ENCODE results near the gene FIP1L1.

Gene FIP1L1

DNA sequence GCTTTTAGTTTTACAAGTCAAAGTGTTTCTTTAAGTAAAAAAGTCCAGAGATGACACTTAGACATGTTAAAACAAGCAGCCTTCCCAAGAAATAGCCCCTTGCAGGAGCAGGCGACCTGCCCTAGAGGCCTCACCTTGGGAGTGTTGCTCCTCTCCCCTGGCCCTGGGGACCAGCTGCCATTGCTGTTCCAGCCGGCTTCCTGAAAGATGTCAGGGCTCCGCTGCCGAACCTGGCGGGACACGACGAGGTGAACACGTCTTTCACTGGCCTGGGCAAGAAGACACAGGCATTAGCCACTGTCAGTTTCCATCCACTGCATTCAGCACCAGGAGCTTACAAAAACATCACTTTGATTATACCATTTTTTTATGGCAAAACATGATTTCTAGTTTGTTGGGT, 104.1 kb downstream of the FIP1L1 start:
- Histone ChIP-seq H3K27ac (no peak overlapping the region), H3K4me3 (ENCODE audit: low read depth, low read length) (no peak overlapping the region), H3K27me3 (replicated peaks) (no peaks in the 10 kb centered on the region), H3K36me3 (replicated peaks) (no peaks in the 10 kb centered on the region)
- in situ Hi-C loops (cut with HindIII; ENCODE audit: low pct_ligation_motif_present, low sequenced_read_pairs) = no loop called here
- no peak for DNase-seq
- TF ChIP-seq, protein P1, sequence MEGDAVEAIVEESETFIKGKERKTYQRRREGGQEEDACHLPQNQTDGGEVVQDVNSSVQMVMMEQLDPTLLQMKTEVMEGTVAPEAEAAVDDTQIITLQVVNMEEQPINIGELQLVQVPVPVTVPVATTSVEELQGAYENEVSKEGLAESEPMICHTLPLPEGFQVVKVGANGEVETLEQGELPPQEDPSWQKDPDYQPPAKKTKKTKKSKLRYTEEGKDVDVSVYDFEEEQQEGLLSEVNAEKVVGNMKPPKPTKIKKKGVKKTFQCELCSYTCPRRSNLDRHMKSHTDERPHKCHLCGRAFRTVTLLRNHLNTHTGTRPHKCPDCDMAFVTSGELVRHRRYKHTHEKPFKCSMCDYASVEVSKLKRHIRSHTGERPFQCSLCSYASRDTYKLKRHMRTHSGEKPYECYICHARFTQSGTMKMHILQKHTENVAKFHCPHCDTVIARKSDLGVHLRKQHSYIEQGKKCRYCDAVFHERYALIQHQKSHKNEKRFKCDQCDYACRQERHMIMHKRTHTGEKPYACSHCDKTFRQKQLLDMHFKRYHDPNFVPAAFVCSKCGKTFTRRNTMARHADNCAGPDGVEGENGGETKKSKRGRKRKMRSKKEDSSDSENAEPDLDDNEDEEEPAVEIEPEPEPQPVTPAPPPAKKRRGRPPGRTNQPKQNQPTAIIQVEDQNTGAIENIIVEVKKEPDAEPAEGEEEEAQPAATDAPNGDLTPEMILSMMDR (IDR thresholded peaks at IDR 0.05; ENCODE audit: low read depth, low read length, missing control alignments) = no peak

DNA sequence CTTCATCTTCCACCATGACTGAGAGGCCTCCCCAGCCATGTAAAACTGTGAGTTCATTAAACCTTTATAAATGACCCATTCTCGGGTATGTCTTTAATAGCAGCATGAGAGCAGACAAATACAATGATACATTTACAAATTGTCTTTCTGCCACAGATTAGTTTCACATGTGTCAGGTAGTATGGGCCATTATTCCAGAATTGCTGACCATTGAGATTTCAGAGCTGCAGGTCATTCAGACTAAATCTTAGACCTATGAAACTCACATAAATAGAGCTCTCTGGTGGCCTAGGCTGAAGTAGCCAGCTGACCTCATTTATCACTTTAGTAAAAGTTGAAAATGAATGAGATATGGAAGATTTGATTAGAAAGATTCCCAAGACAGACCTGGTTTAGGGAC, 105.8 kb downstream of the FIP1L1 start:
- TF ChIP-seq, protein P1 (IDR thresholded peaks at IDR 0.05; ENCODE audit: low read depth, low read length, missing control alignments) = no peak
- Histone ChIP-seq H3K27me3 (replicated peaks) (no peaks in the 10 kb centered on the region), H3K4me3 (ENCODE audit: low read depth, low read length) (no peak overlapping the region), H3K36me3 (replicated peaks) (no peaks in the 10 kb centered on the region), H3K27ac (no peak overlapping the region)
- DNase-seq = no peak
- in situ Hi-C loops (cut with HindIII; ENCODE audit: low pct_ligation_motif_present, low sequenced_read_pairs) = no loop called here

DNA sequence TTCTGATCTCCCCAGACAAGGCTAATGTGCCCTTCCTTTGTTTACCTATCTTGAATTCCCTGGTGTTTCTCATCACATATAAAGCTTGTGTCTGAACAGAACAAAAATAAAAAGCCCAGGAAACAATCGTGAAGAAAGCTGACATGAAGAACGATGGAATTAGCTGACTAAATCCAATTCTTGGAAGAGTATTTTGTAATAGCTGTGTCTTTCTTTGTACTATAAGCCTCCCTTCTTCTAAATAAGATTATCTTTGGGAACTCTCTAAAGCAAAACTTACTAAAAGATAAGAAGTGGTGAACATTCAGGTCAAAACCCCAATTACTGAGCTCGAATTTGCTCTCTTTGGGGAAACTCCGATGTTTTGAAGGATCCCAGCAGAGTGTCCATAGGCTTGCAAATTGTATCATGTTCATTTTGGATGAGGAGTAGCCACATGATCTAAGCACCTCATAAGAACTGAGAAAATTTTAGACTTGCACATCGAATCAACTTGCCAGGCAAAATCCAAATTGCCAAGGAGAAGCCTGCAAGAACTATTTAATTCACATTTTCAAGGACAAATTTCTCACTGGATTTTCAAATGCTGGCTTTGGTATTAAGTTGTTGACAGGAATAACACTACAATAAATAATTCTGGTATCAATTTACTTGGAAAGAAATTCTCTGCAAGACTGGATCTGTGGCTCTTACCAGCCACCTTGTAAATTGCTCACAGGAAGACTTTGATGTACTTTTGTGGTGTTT, 107.6 kb downstream of the FIP1L1 start:
- no peak overlapping the region for H3K27ac ChIP-seq
- no peak for DNase-seq

DNA sequence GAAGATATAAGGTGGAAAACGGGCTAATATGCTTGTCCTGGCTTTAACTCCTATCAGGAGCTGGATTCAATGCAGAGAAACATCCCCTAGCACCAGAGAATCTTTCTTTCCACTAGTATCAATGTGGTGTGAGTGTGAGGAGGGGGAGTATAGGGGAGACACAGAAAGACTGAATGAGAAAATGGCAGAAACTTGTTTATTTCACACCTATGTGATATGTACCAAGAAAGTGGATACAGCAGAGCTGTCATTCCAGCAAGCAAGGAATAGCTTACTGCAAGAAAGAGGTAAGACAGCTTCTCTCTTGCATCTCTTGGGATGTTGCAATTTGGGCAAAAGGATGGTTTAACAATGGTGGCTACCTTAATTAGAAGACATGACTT, 108.2 kb downstream of the FIP1L1 start:
- Histone ChIP-seq H3K27me3 (replicated peaks) (no peaks in the 10 kb centered on the region), H3K4me3 (ENCODE audit: low read depth, low read length) (no peak overlapping the region), H3K36me3 (replicated peaks) (no peaks in the 10 kb centered on the region), H3K27ac (no peak overlapping the region)
- TF ChIP-seq, protein P1 (IDR thresholded peaks at IDR 0.05; ENCODE audit: low read depth, low read length, missing control alignments) = no peak
- in situ Hi-C loops (cut with HindIII; ENCODE audit: low pct_ligation_motif_present, low sequenced_read_pairs) = no loop called here
- DNase-seq = no peak

More for the DNA sequence above, 107.6 kb downstream of the FIP1L1 start:
- no peak overlapping the region for H3K4me3 ChIP-seq (ENCODE audit: low read depth, low read length)
- TF ChIP-seq, protein P1 (IDR thresholded peaks at IDR 0.05; ENCODE audit: low read depth, low read length, missing control alignments) = no peak
- in situ Hi-C loops (cut with HindIII; ENCODE audit: low pct_ligation_motif_present, low sequenced_read_pairs) = no loop called here
- H3K36me3 ChIP-seq (replicated peaks) = no peaks in the 10 kb centered on the region
- H3K27me3 ChIP-seq (replicated peaks) = no peaks in the 10 kb centered on the region

DNA sequence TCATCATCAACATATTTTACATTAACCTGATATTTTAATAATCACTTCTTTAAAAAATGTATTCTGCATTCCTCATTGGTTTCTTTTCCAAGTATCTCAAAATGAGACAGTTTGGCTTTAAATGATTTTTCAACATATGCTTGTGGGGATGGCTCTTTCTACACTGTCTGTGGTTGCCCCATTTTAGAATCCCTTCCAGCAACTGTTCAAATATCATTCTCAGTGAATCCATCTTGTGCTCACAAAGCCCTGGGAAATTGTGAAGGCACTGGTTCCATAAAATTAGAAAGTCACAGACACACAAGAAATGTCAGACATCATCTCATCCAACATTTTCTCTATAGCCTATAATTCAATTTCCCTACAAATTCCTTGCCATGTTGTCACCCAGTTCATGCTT, 110.3 kb downstream of the FIP1L1 start:
- TF ChIP-seq, protein P1 (IDR thresholded peaks at IDR 0.05; ENCODE audit: low read depth, low read length, missing control alignments) = no peak
- H3K27me3 ChIP-seq (replicated peaks) = no peaks in the 10 kb centered on the region
- H3K4me3 ChIP-seq (ENCODE audit: low read depth, low read length) = no peak overlapping the region
- no peak for DNase-seq
- H3K36me3 ChIP-seq (replicated peaks) = no peaks in the 10 kb centered on the region
- H3K27ac ChIP-seq = no peak overlapping the region
- in situ Hi-C loops (cut with HindIII; ENCODE audit: low pct_ligation_motif_present, low sequenced_read_pairs) = no loop called here
